NCI-H1436 (cell line): ENCODE measurements around the gene KLC3.

Source experiments
- DNase-seq: peaks from one replicate; lab custom pipeline; 2025; lab: John Stamatoyannopoulos, UW

Gene KLC3

DNA sequence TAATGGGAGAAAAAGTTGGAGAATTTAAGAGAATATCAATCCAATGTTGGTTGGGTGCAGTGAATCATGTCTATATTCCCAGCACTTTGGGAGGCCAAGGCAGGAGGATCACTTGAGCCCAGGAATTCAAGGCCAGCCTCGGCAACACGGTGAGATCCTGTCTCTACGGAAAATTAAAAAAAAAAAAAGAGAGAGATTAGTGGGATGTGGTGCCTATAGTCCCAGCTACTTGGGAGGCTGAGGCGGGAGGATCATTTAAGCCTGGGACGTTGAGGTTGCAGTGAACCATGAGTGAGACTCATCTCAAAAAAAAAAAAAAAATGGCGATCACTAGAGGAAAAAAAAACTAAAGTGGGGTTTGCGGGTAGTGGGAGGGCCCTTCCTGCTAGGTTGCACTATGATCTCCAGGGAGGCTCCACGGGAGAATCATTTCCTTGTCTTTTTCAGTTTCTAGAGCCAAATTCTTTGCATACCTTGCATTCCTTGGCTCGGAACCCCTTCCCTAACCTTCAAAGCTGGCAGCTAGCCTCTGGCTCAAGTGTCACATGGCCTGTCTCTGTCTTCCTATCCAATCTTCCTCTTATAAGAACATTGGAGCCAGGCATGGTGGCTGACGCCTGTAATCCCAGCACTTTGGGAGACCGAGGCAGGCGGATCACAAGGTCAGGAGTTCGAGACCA is 35.6 kb downstream of the KLC3 start:
- DNase-seq = no peak

GRCh38 chr19:45380107-45380506 is 39.6 kb downstream of the KLC3 start:
- no peak for DNase-seq

- no peak for DNase-seq
Measured at GRCh38 chr19:45382426-45382825, 41.9 kb downstream of the KLC3 start.

- DNase-seq = peak; percentile 6
Measured at GRCh38 chr19:45385392-45386221, 45.1 kb downstream of the KLC3 start.

DNA sequence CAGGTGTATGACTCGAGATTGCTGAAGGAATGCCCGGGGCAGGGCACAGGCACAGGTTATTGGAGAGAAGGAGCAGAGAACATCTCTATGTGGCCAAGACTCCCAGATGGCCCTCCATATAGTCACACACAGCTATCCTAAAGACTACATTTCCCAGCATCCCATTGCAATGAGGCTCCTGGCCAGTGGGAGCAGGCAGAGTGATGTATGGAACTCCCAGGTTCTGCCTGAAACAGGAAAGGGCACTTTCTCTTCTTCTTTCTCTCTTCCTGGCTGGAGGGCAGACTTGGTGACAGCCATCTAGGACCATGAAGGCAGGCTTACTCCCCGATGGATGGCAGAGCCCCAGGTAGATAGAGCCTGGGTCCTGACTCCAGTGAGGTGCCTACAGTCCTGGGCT is 50.8 kb downstream of the KLC3 start:
- DNase-seq = no peak

DNA sequence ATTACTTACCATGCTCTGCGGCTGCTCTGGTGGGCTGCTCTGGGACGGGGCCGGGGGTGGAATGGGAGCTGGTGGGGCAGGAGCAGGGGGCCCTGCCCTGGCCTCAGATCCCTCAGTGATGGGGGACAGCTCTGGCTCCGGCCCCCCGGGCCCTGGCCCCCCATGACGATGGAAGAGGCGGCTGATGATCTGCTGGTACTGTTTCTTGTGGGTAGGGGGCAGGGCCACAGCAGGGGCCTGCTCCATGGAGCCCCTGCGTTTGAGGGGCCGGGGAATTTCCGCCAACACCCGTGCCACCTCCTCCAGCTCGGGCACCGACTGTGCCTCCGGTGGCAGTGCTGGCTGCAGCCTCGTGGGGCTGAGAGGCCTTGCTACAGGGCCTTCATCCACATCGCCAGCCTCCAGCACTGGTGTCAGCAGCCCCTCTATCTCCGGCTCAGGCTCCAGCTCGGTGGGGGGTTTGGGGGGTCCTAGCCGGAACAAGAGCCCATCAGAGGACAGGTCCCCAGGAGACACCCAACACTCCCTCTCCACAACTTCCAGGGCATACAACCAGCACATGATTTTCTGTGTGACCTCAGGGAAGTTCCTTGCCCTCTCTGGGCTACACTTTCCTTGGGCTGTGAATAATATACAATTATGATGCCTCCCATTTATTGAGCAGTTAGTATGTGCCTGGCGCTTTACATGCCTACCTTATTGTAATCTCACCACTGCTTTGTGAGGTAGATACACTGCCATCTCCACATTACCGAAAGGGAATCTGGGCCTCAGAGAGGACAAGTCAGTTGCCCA is 51.5 kb downstream of the KLC3 start:
- no peak for DNase-seq

DNA sequence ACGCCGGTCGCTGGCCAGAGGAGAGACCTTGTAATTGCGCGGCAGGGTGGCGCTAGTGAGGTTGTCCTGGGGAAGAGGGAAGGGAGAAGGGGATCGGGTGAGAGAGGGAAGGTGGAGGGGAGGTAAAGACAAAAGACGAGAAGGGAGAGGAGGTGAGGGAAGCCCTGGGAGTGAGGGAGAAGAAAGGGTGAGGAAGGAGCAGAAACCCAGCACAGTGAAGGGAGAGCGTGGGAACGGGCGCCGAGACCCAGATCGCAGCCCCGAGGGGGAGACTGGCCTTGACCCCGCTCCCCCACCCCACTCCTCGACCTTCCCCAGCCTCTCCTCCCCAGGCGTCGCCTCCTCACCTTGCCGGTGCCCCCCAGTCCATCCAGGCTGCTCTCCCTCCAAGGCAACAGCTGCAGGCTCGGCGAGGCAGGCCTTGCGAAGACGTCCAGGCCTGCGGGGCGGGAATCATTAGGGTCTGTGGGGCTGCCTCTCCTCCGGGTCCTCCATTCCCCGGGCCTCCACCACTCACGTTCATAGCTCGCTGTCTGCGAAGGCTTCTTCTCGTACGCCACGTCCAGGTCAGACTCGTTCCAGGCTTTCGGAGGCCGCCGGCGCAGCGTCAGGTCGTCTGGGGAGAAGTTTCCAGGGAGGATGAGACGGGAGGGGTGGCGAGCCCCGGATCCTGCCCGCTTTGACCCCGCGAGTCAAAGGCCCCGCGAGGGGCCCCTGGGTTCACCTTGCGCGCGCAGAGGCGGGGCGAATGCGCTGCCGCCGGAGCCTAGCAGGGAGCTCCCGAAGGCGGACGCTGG is 55.5 kb downstream of the KLC3 start:
- DNase-seq = no peak

- no peak for DNase-seq
Measured at GRCh38 chr19:45400192-45400591, 59.6 kb downstream of the KLC3 start.
